GM12872 (cell line): ENCODE data around the gene NOL4L.

Experiments
- TF ChIP-seq, protein P1 (sequence below): IDR thresholded peaks from 3 replicates; pipeline ENCODE4 v1.5.1; 2011; ENCODE audit warnings: low read depth, mild to moderate bottlenecking, low read length, moderate library complexity; ENCODE audit not compliant: insufficient read depth

NOL4L gene

DNA sequence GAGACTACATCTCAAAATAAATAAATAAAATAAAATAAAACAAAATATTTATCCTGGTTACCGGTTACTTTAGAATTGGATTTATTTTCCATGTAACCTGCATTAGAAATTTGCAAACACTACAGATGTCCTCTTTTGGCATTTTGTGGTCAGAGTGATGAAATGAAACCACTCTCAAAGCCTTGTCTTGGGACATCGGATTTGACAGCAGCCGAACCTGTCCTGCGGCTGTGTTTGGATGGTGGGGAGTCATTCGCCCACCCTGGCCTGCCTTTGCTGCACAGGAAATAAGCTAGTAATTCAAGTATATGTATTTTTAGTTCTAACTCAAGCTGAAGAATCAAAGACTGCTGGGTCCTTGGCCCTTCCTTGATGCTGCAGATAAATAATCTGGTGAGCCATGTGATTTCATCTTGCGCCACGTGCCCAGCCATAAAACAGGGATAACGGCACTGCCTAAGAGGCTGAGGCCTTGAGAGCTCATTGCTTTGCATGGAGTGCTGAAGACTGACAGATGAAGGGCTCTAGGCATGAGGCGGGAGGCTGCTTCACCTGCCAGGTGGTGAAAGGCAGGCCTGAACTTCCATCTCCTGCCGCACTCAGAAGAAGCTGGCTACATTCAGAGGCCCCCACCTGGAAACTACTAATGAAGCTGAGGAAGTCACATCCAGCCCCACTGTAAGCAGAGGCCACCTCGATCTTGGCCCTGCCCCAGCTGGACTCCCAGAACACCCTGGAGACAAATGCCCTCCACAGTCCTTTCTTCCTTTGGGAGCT is 76.9 kb downstream of the NOL4L start:
- TF ChIP-seq, protein P1, sequence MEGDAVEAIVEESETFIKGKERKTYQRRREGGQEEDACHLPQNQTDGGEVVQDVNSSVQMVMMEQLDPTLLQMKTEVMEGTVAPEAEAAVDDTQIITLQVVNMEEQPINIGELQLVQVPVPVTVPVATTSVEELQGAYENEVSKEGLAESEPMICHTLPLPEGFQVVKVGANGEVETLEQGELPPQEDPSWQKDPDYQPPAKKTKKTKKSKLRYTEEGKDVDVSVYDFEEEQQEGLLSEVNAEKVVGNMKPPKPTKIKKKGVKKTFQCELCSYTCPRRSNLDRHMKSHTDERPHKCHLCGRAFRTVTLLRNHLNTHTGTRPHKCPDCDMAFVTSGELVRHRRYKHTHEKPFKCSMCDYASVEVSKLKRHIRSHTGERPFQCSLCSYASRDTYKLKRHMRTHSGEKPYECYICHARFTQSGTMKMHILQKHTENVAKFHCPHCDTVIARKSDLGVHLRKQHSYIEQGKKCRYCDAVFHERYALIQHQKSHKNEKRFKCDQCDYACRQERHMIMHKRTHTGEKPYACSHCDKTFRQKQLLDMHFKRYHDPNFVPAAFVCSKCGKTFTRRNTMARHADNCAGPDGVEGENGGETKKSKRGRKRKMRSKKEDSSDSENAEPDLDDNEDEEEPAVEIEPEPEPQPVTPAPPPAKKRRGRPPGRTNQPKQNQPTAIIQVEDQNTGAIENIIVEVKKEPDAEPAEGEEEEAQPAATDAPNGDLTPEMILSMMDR, result no peak

DNA sequence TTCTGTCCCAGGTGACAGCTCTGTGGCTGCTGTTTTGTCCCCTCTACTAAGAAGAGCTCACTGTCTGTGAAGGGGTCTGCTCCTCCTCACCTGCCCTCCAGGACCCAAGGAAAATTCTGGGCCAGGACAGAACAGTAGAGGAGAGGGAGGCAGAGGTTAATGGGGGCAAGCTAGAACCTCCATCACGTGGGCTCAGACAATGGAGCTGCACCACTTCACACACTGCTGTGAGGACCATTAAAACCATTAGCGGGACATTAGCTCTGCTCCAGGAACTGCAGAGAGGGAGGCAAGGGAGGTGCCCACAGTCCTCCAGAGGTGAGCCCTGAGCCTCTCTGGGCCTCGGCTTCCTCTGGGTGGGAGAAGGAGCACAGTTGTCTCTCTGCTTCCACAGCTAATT is 78.4 kb downstream of the NOL4L start:
- TF ChIP-seq, protein P1, result no peak

DNA sequence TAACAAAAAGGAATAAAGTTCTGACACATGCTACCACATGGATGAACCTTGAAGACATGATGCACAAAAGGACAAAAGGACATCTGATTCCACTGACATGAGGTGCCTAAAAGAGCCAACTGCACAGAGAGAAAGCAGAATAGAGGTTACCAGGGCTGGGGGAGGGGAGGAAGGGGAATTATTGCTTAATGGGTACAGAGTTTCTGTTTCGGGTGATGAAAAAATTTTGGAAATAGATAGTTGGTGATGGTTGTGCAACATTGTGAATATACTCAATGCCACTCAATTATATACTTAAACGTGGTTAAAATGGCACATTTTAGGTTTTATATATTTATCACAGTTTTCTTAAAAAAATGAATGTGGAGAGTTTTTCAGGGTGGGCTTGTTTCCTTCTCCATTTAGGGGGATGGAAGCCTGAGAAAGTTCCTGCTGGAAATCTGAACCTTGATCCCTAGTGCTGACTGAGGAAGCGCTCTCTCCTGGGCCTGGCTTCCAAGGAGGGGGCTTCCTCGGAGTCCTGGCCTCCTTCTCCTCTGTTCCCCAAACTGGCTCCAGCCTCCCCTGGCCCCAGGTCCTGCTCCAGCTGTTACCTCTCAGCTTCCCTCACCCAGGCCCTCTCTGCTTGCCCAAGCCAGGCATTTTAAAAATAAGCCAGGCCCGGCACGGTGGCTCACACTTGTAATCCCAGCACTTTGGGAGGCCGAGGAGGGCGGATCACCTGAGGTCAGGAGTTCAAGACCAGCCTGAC is 79.2 kb downstream of the NOL4L start:
- TF ChIP-seq, protein P1, result no peak

DNA sequence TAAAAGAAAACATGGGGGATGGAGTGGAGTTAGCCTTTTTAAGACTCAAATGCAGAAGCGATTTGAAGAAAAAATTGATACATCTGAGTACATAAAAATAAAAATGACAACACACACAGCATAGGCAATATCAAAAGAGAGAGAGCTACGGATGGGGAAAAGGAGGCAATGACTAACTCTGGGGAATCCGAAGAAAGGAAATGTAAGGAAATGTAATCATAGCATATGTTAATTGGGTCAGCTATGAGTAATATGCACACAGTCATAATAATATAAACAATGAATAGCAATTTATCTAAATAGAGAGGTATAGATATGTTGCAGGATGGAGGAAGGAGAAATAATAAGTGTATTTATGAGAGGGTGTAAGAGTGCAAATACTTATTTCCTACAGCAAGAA is 83.4 kb downstream of the NOL4L start:
- TF ChIP-seq, protein P1, result no peak

DNA sequence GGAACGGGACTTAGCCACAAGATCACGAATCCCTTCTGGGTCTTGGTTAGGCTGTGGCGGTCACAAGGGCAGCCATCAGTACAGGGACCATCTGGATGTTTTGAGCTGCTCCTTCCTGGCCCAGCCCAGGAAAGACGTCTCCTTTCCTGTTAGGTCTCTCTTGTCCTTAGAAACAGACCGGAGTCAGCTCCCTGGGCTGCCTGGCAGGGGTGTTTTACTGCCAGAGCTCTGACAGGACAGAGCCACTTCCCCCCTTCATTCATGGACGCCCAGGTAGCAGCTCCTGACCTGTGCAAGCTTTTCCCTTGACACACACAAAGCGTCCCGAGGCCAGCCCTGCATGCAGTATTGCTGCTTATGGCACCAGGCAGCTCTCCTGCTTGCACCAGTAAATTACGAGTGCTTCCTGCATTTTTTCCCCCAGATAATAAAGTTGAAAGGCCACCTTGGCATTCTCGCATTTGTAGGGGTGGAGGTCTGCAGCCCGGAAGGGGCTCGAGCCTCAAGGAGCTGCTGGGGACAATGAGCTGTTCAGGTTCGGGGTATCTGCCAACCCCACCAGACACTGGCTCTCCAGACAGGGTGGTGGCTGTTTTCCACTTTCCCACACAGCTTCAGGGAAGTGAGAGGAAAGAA is 87.4 kb downstream of the NOL4L start:
- TF ChIP-seq, protein P1, result no peak

DNA sequence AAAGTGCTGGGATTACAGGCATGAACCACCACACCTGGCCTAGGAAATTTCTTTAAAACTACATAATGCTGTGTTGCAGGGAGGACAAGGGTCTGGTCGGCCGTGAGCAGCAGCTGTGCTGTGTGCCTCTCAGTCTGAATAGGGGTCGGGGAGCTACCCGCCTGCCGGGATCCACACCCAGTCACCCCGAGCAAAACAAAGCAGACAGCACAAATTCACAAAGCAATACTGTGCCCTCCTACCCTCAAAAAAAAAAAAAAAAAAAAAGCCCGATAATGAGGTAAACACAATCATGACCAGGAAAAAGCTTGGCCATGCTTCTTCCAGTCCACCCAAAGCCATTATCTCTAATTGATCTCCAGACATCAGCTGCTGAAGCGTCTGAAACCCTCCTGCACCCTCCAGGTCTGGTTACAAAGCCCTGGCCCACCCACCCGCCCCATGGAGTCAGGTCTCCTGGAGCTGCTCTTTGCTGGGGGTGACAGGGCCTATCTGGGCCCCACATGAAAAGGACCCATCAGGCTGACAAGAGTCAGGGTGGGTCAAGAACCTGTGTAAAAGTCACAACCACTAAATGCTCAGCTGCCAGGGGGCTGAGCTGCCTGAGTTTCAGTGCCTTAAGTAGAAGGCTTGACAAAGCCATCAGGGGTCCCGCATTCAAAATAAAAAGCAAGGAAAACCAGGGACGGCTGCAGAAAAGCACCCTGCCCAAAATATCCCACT is 88.2 kb downstream of the NOL4L start:
- TF ChIP-seq, protein P1, result no peak

DNA sequence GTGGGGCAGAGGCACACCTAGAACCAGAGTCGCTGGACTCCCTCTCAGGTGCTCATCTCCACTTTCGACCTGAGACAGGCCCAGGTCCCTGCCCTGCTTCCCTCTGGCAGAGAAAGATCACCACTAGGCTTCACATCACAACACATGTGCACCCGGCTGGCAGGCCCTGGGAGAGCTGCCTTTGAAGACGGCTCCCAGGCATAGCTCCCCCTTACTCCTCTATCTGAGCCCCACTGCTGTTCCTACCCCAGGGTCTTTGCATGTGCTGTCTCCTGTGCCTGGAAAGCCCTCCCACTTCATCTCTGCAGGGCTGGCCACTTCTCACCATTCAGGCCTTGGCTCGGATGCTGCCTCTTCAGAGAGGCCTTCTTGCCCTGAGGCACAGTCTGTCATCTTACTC is 89.2 kb downstream of the NOL4L start:
- TF ChIP-seq, protein P1, result no peak
